COR-L47 (cell line): ENCODE data around the gene SLC1A2.
A peak's percentile ranks its signal among the peaks of the same experiment; 100 is the strongest.

Experiments
- DNase-seq: peaks from one replicate; lab custom pipeline; 2025; lab: John Stamatoyannopoulos, UW

SLC1A2 gene

DNA sequence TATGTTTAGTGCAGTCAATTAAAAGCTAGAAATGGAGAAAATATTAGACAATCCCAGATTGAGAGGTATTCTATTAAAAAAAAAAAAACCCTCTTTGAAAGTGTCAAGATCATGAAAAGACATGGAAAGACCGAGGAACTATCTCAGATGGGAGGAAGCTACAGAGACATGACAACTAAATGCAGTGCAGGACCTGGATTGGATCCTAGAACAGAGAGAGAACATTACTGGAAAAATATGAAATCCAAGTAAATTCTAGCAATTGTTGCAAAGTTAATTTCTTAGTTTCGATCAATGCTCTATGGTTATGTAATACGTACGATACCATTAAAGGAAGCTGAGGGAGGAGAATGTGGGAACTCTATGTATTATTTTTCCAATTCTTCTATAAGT is 43.2 kb downstream of the SLC1A2 start:
- no peak for DNase-seq

- DNase-seq: no peak
These were observed 43.8 kb downstream of the SLC1A2 start for GRCh38 chr11:35375332-35376117.

DNA sequence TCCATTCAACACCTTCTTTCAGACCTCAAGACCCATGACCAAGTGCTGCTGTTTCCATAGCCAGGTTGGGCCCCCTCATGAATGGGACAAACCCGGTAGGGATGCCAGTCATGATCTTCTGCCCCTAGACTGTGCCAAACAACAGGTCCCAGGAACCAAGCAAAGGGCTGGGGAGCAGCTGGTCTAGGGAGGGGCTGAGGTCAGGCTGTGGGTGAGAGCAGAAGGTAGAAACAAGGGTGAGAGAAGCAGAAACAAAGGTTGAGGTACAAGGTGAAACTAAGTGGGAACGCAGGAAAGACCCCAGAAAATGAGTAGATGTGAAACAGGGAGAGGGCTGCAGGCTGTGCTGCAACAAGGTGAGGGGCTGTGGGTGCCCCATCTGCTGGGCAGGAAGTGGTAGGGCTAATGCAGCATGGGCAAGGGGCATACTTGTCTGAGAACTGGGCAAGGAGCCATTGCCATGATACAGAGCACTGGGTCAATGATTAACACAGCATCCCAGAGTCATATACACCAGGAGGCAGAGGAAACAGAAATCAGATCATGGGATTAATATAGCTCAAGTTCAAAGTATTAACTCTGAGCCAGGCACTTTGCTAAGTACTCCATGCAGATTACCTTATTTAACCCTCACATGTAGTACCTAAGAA is 45.9 kb downstream of the SLC1A2 start:
- DNase-seq: no peak

DNA sequence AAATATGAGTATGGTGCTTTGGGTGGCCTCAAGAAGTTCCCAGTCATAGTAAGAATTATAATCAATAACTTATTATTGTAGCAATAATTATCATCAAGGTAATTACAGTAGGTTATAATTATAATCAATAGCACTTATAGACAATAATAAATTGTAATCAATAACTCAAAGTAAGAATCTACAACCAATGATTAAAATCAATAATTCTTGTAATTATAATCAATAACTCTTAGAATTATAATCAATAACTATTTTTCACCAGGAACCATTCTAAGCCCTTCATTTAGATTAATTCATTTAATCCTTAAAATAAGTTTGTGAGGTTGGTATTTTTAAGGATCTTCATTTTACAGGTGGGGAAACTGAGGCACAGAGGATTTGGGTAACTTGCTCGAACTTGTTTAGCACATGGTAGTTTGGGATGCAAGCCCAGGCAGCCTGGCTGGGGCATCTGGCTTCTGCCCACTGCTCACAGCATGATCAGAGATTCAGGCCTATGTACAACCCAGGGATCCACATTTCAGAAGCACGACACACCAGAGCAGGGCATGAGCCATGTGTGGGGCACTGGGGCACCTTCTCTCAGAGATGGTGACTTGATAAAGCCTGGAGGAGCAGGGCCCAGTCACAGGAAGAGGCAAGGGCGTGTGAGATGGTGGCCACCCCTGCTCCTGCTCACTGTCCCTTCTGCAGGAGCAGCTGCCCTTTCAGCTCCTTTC is 46.6 kb downstream of the SLC1A2 start:
- DNase-seq: no peak

DNA sequence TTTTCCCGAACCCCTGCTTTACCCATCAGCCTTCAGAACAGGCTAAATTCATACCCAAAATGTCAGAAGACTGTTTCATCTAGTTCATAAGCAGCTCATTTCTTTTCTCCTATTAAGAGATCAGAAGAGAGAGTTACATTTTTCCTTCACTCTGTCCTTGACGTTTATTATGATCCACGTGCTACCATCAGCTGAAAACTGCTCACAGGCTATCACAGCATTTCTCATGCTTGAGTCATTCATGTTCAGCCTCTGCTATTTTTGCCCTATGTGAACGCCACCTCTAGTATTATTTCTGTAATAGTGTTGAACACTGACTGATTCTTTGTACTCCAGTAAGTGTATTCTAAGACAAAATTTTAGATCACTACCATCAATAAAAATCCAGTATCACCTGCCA is 51.9 kb downstream of the SLC1A2 start:
- no peak for DNase-seq

DNA sequence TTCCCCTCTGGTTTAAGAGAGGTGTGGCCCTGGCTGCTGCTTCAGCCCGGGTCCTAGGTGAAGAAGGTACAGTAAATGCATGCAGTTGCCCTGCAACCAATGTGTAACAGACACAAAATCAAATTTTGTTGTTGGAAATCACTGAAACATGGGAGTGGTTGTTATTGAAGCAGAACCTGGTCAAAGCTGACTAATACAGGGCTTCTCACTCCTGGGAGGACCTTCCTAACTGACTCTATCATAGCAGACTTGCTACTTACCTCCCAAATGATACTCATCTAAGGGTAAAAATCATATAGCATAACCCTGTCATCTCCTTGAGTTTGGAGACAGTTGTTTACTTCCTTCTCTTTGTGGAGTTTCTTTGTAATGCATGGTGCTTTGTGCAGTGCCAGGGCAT is 52.6 kb downstream of the SLC1A2 start:
- DNase-seq: no peak

- no peak for DNase-seq
These were observed 53.4 kb downstream of the SLC1A2 start for GRCh38 chr11:35365961-35366360.

DNA sequence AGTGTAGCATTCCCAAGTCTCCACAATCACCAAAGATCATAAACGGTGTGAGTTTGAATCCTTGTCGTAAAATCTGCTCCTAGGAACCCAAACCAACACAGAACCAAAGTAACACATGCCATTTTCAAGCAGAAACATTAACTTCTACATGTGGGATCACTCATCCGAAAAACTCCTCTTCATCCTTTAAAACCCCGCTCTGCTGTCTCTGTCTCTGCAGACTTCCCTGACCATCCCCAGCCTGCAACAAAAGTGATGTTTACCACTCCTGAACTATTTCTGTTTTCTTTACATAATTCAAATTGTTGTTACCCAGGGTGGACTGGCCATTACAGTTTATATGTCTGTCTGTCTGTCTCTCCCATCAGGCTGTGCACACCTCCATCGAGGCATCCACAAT is 54.0 kb downstream of the SLC1A2 start:
- DNase-seq: no peak

- peak; percentile 76 for DNase-seq
These were observed 55.2 kb downstream of the SLC1A2 start for GRCh38 chr11:35363854-35364780.

DNA sequence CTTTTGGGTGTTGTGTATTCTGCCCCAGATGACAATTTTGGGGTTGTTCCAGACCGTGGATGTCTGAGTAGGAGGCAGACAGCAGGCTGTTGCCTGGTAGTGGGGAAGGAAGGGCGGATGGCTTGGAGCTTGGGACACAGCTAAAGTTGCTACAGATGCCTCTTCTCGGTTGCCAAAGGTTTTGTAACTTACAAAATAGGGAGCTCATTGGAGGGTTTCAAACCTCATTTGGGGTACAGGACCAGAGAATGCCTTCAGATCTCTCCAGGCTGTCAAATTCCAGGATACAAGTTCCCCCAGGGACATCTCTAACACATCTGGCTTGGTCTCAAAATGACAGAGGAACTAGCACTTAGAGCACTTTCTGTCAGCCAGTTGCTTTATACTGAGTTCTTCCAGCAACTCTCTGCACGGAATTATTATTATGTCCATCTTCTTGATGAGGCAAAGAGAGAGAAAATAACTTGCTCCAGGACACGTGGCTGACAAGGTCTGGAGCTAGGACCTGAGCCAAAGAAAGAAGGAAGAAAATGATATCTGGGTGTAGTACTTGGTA is 56.0 kb downstream of the SLC1A2 start:
- no peak for DNase-seq

DNA sequence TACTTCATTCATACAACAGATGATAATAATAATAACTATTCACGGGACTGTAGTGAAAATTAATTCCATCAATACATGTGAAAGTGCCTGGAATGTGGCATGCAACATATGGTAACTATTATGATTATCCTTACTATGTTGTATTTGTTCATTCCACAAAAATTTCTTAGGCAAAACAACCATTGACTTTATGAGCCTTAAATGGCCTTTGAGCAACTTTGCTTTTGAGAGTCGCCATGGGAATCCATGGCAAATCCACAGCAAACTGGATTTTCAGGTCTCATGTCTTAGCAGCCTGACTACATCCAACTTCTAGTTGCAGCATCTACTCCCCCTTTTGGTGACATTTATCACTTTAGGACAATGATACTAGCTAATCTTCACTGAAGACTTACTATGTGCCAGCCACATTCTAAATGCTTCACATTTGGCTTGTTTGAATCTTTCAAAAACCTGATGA is 56.8 kb downstream of the SLC1A2 start:
- DNase-seq: no peak

DNA sequence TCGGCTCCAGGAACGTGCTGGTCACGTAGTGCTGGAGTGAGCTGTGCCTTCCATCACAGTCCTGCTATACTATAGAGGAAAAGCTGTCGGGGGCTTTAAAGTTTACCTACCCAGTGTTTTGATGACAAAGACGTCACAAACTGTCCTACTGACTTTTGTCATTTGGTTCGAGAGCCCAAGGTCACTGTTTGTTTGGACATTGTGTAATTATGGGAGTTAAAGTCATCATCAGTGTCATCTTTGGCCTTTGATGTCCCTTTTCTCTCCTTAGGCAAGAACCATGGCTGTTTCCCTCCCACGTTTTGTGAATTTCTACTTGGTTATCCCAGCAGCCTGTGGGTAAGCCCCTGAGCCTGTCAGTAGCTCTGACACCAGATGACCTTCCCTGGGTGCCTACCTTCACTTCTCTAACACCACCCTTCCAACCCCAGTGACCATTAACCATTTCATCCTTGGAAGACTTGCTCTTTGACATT is 59.3 kb downstream of the SLC1A2 start:
- DNase-seq: no peak

GRCh38 chr11:35359321-35360054 is 59.9 kb downstream of the SLC1A2 start:
- DNase-seq: no peak

DNA sequence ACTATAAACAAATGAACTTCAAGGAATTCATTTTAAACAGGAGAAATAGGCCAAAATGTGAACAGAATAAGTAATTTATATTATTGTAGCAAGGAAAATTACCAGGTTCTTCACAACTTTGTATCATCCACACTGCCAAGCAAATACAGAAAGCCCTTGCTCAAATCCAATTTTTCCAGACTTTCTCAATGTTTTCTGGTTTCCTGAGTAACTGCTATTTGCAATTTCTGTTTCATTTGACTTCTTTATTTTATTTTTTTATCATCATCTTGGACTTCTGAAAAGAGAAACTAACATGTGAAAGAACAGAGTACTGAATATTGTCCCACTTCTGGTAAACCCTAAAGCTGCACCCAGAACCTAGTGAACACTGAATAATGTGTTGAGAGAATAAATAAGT is 61.0 kb downstream of the SLC1A2 start:
- DNase-seq: no peak

GRCh38 chr11:35357923-35358322 is 61.4 kb downstream of the SLC1A2 start:
- no peak for DNase-seq

DNA sequence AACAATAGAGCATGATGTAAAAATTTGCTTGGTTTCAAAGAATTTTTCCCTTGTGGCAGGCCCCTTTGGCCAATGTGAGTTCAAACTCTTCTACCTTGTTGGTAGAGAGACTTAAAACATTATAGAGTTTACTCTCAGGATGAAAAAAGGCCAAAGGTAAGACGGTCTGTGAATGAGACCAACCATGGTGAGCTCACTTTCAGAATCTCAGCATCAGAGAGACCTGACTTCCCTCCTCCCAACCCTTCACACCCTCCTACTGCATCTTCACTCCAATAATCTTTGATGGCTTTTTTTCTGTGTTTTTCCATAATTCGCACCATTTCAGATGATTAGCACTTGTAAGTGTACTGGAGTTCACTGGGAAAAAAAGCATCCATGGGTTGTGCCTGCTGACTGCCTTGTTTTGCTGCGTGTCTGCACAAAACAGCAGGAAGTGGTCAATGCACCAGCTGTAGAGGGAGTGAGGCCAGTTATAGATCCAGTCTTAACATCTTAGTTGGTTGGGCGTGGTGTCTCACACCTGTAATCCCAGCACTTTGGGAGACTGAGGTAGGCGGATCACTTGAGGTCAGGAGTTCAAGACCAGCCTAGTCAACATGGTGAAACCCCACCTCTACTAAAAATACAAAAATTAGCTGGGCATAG is 64.1 kb downstream of the SLC1A2 start:
- DNase-seq: no peak

DNA sequence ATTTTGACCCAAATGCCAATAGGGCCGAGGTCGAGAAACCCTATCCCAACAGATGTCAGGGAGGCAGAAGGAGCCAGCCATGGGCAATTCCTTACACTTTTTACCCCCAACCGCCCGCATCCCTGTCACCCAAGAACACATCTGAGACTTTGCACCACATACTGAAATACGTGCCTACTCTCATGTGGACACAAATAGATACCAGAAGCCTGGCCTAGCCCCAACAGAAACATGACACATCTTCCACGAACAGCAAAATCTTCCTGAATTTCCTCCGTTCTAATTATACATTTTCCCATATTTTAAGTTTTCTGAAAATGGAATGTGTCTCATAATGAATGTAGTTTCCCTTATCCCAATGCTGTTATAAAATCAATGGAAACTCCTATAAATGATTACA is 64.7 kb downstream of the SLC1A2 start:
- no peak for DNase-seq

GRCh38 chr11:35352077-35352888 is 67.1 kb downstream of the SLC1A2 start:
- no peak for DNase-seq

DNA sequence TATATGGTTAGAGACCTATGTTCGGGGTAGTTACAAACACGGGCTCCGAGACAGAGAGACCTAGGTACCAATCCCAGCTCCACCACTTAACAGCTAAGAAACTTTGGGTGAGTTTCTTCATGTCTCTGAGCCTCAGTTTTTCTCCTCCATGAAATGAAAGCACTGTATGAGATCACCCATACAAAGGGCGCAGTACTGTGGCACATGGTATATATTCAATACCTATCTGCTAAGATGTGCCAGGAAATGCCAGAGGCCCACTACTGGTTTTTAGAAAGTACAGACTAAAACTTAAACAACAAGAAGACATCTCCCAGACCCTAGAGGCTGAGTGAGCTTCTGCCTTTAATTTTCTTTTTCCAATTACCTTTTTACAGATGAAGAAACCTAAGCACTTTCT is 69.5 kb downstream of the SLC1A2 start:
- DNase-seq: no peak
